Neuron (in vitro differentiated cells): ENCODE measurements around the gene MFAP5.
"Not testable (repeated sequence)": the region's sequence is repeated elsewhere in the genome, so short reads cannot be mapped to it uniquely, and the experiment has no call there.

Experiments
- H2AFZ ChIP-seq: one replicate; pipeline ENCODE4 v1.6.1; 2013; ENCODE audit warnings: low read depth, mild to moderate bottlenecking, inconsistent platforms, low read length, moderate library complexity
- H3K27me3 ChIP-seq: one replicate; pipeline ENCODE4 v1.6.1; 2013; ENCODE audit warnings: low read length; ENCODE audit not compliant: insufficient read depth
- H3K36me3 ChIP-seq: one replicate; pipeline ENCODE4 v1.6.1; 2013; ENCODE audit warnings: low read length; ENCODE audit not compliant: insufficient read depth
- H3K4me1 ChIP-seq: one replicate; pipeline ENCODE4 v1.6.1; 2013; ENCODE audit warnings: low read length; ENCODE audit not compliant: insufficient read depth
- H3K4me3 ChIP-seq: 2 replicates; pipeline ENCODE4 v1.5.1; 2013; ENCODE audit warnings: mild to moderate bottlenecking, low read length, moderate library complexity
- H3K9me3 ChIP-seq: one replicate; pipeline ENCODE4 v1.6.1; 2013; ENCODE audit warnings: low read length

The MFAP5 gene

DNA sequence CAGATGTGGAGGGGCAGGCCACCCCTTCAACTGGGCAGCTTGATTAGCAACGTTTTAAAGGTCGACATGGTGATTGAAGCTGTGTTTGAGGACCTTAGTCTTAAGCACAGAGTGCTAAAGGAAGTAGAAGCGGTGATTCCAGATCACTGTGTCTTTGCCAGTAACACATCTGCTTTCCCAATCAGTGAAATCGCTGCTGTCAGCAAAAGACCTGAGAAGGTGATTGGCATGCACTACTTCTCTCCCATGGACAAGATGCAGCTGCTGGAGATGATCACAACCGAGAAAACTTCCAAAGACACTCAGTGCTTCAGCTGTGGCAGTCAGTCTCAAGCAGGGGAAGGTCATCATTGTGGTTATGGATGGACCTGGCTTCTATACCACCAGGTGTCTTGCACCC lies 26.0 kb downstream of the MFAP5 start:
- Histone ChIP-seq H2AFZ (no peak overlapping the region), H3K36me3 (no peaks in the 10 kb centered on the region), H3K9me3 (no peaks in the 10 kb centered on the region), H3K4me3 (no peak overlapping the region), H3K4me1 (no peaks in the 10 kb centered on the region), H3K27me3 (no peaks in the 10 kb centered on the region)

DNA sequence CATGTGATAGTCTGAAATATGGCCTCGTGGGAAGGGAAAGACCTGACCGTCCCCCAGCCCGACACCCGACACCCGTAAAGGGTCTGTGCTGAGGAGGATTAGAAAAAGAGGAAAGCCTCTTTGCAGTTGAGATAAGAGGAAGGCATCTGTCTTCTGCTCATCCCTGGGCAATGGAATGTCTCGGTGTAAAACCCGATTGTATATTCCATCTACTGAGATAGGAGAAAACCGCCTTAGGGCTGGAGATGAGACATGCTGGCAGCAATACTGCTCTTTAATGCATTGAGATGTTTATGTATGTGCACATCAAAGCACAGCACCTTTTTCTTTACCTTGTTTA lies 26.6 kb downstream of the MFAP5 start:
- H3K4me1 ChIP-seq, H3K9me3 ChIP-seq, H3K27me3 ChIP-seq, H3K36me3 ChIP-seq, H2AFZ ChIP-seq, H3K4me3 ChIP-seq: not testable (repeated sequence)

DNA sequence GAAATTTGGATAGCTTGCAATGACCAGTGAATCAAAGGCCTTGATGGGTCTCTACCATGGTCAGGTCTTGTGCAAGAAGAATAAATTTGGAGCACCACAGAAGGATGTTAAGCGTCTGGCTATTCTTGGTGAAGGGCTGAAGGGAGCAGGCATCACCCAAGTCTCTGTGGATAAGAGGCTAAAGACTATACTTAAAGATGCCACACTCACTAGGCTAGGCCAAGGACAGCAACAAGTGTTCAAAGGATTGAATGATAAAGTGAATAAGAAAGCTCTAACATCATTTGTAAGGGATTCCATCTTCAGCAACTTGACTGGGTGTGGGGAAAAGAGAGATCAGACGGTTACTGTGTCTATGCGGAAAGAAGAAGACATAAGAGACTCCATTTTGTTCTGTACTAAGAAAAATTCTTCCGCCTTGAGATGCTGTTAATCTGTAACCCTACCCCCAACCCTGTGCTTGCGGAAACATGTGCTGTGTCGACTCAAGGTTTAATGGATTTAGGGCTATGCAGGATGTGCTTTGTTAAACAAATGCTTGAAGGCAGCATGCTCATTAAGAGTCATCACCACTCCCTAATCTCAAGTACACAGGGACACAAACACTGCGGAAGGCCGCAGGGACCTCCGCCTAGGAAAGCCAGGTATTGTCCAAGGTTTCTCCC lies 27.2 kb downstream of the MFAP5 start:
- H3K9me3 ChIP-seq, H3K27me3 ChIP-seq, H3K4me1 ChIP-seq, H3K4me3 ChIP-seq, H3K36me3 ChIP-seq, H2AFZ ChIP-seq: not testable (repeated sequence)

DNA sequence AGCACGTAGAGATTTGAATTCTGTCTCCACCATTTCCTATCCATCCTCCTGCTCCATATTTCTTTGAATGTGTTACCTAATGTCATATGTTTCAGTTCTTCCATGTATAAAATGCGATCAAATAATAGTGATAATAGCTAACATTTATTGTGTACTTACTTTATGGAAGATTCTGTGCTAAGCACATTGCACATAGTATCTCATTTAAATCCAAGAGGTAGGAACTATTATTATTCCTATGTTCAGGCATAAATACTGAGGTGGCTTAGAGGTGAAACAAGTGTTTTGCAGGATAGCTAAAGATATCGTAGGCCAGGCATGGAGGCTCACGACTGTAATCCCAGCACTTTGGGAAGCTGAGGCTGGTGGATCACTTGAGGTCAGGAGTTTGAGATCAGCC lies 32.5 kb downstream of the MFAP5 start:
- Histone ChIP-seq H3K27me3 (no peaks in the 10 kb centered on the region), H3K9me3 (no peaks in the 10 kb centered on the region), H3K36me3 (no peaks in the 10 kb centered on the region), H3K4me3 (no peak overlapping the region), H2AFZ (no peak overlapping the region), H3K4me1 (no peaks in the 10 kb centered on the region)

DNA sequence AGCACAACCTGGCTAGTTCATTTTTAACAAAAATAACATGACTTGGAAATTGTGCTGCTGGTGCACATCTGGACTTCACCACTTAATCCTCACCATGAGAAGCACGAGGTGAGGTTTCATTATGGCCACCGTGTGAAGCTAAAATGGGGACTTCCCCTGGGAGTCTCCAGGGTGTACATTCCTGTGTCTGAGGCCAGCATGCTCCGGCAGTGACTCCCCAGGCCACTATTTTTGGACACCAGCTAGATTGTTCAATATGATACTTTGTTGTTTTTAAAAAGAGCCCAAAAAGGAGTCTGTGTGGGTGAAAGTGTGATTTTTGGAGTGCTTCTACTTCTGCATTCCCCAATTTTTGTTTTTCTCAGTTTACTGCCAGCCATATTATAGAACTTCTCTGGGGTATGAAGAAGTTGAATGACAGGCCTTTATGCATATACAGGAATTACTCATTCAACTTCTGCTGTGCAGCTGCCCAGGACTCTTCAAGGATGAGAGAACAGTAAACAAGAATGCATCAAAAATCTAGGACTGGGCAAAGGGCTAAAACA lies 33.1 kb downstream of the MFAP5 start:
- no peaks in the 10 kb centered on the region for H3K4me1 ChIP-seq
- no peak overlapping the region for H3K4me3 ChIP-seq
- H3K36me3 ChIP-seq, result no peaks in the 10 kb centered on the region
- no peaks in the 10 kb centered on the region for H3K9me3 ChIP-seq
- no peak overlapping the region for H2AFZ ChIP-seq
- H3K27me3 ChIP-seq, result no peaks in the 10 kb centered on the region

DNA sequence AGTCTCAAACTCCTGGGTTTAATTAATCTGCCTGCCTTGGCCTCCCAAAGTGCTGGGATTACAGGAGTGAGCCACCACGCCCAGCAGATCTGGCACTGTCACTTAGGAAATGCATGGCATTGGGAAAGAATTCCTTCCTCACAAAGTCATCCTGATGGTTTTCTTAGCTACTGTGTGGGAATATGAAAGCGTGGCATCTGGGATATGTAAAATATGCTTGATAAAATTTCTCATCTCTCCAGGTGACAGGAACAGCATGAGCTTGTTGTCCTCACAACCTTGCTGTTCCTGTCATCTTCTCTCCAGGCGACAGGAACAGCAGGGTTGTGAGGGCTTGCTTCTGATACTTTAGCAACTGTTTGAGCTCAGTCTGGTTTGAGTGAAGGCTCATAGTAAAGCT lies 33.9 kb downstream of the MFAP5 start:
- H2AFZ ChIP-seq, result no peak overlapping the region
- no peaks in the 10 kb centered on the region for H3K4me1 ChIP-seq
- no peaks in the 10 kb centered on the region for H3K9me3 ChIP-seq
- H3K4me3 ChIP-seq, result no peak overlapping the region
- no peaks in the 10 kb centered on the region for H3K27me3 ChIP-seq
- no peaks in the 10 kb centered on the region for H3K36me3 ChIP-seq

DNA sequence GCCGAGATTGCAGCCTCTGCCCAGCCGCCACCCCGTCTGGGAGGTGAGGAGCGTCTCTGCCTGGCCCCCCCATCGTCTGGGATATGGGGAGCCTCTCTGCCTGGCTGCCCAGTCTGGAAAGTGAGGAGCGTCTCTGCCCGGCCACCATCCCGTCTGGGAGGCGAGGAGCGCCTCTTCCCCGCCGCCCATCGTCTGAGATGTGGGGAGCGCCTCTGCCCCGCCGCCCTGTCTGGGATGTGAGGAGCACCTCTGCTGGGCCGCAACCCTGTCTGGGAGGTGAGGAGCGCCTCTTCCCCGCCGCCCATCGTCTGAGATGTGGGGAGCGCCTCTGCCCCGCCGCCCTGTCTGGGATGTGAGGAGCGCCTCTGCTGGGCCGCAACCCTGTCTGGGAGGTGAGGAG lies 37.9 kb downstream of the MFAP5 start:
- H3K27me3 ChIP-seq, H3K36me3 ChIP-seq, H3K9me3 ChIP-seq, H3K4me1 ChIP-seq, H2AFZ ChIP-seq, H3K4me3 ChIP-seq: not testable (repeated sequence)

DNA sequence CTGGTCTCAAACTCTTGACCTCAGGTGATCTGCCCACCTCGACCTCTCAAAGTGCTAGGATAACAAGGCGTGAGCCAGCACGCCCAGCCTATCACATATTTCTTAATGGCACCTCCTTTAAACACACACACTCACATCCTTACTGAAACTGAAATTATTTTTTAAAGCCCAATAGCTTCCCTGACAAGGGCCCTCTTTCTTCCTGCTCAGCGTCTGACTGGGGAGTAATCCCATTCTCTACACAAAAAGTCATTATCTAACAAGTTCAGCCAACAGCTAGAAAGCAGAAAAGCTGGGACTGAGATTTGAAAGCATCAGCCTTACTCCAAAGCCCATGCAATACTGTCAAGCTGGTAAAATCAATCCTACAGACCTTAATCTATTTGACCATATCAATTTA lies 40.0 kb downstream of the MFAP5 start:
- Histone ChIP-seq H3K4me3 (no peak overlapping the region), H3K27me3 (no peaks in the 10 kb centered on the region), H3K36me3 (no peaks in the 10 kb centered on the region), H3K4me1 (no peaks in the 10 kb centered on the region), H3K9me3 (no peaks in the 10 kb centered on the region), H2AFZ (no peak overlapping the region)

DNA sequence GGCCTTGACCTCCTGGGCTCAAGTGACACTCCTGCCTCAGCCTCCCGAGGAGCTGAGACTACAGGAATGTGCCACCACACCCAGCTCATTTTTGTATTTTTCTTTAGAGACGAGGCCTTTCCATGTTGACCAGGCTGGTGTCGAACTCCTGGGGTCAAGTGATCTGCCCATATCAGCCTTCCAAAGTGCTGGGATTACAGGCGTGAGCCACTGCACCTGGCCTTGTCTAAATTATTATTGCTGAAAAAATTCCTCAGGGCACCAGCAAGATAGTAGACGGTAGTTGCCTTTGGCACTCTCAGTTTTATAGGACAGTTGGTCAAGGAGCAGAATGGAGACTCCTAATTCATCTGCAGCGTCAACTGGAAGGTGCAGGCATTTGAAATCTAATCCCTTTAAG lies 47.4 kb downstream of the MFAP5 start:
- no peaks in the 10 kb centered on the region for H3K9me3 ChIP-seq
- H3K36me3 ChIP-seq, result no peaks in the 10 kb centered on the region
- peaks cover 3% of the 10 kb centered on the region for H3K27me3 ChIP-seq
- H3K4me3 ChIP-seq, result no peak overlapping the region
- H2AFZ ChIP-seq, result no peak overlapping the region
- H3K4me1 ChIP-seq, result no peaks in the 10 kb centered on the region

DNA sequence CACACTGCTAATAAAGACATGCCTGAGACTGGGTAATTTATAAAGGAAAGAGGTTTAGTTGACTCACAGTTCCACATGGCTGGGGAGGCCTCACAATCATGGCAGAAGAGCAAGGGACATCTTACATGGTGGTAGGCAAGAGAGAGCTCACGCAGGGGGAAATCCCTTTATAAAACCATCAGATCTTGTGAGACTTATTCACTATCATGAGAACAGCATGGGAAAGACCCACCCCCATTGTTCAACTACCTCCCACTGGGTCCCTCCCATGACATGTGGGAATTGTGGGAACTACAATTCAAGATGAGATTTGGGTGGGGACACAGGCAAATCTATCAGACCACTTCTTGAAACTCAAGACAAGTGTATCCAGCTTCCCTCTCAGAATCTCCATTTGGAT lies 48.7 kb downstream of the MFAP5 start:
- not testable (repeated sequence) for H3K4me3 ChIP-seq, H2AFZ ChIP-seq, H3K27me3 ChIP-seq, H3K36me3 ChIP-seq, H3K9me3 ChIP-seq, H3K4me1 ChIP-seq

DNA sequence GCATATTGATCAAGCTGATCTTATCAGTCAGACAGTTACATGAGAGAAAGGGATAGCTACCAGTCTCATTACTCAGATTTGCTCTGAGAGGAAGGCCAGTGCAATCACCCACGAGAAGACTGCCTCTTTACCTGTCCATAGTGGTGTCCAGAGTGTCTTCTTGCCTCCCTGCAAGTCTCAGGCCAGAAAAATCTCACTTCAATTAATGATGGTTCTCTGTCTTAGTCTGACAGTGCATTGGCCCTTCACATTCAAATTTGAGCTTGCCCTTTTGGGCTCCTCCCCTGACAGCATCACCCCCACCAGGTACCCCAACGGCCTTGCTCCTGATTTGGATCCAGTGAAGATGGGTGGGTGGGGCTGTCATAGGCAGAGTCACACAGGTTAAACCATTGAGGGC lies 50.0 kb downstream of the MFAP5 start, which contains the start of gene AICDA:
Gene AICDA, minus strand, starts transcription at position 231 of the 400 bp plus-strand sequence. Its CDS starts 92 bp downstream, at position 139.
- Histone ChIP-seq H3K4me1 (no peaks in the 10 kb centered on the region), H2AFZ (no peak within 1 kb of the TSS), H3K27me3 (peaks cover 3% of the 10 kb centered on the region), H3K9me3 (no peaks in the 10 kb centered on the region), H3K4me3 (no peak within 1 kb of the TSS), H3K36me3 (no peaks in the 10 kb centered on the region)

DNA sequence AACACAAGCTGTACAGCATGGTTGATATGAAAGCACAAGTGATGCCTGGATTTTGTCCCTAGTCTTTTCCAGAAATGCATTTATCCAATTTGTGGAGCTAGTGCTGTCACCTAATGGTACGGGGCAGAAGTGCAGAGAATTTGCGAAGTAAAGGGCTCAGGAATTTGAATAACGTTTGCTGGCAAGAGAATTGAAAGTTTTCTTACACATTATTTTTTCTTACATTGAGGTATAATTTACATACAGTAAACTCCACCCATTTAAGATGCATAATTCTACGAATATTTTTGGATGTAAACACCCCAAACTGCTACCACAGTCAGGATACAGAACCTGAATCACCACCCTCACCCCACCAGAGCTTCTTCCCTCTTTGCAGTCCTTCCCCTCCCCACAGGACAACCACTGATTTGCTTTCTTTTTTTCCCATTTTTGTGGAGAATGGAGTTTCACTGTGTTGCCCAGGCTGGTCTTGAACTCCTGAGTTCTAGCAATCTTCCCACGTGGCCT lies 53.5 kb downstream of the MFAP5 start:
- Histone ChIP-seq H3K9me3 (no peaks in the 10 kb centered on the region), H2AFZ (no peak overlapping the region), H3K27me3 (peaks cover 6% of the 10 kb centered on the region), H3K4me3 (no peak overlapping the region), H3K4me1 (no peaks in the 10 kb centered on the region), H3K36me3 (no peaks in the 10 kb centered on the region)

DNA sequence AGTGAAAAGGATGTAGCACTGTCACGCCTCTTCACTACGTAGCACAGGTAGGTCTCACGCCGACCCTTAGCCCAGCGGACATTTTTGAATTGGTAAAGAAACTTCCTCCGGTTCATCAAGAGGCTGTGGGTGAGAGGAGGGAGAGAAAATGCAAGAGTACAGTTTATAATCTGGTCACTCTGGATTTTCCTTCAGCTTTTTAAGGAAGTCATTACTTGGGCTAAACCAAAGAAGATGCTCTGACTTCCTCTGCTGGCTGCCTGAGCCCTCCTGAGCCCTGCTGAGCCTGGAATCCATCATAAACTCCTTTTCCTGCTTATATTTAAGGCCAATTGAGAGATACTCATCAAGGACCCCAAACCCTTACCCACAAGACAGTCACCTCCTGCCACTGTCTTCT lies 55.7 kb downstream of the MFAP5 start:
- Histone ChIP-seq H3K4me1 (no peaks in the 10 kb centered on the region), H2AFZ (no peak overlapping the region), H3K9me3 (no peaks in the 10 kb centered on the region), H3K27me3 (peaks cover 3% of the 10 kb centered on the region), H3K4me3 (no peak overlapping the region), H3K36me3 (no peaks in the 10 kb centered on the region)

DNA sequence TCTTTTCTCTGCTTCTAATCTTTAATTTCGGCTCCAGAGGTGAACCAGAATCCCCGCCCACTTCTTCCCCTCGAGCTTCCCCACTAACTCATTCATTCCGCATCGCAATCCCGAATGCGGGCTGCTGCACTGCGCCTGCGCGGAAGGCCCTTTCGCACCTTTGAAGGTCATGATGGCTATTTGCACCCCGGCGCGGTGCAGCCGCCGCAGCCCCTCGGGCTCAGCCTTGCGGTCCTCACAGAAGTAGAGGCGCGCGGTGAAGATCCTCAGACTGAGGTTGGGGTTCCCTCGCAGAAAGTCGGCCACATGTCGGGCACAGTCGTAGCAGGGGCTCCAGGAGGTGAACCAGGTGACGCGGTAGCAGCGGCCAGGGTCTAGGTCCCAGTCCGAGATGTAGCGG lies 57.6 kb downstream of the MFAP5 start:
- H2AFZ ChIP-seq, result no peak overlapping the region
- H3K36me3 ChIP-seq, result no peaks in the 10 kb centered on the region
- H3K9me3 ChIP-seq, result no peaks in the 10 kb centered on the region
- H3K4me3 ChIP-seq, result no peak overlapping the region
- H3K27me3 ChIP-seq, result peaks cover 3% of the 10 kb centered on the region
- H3K4me1 ChIP-seq, result no peaks in the 10 kb centered on the region
